Limb (tissue), 2 donors: ENCODE data around the gene SLC12A7.
"Not testable (repeated sequence)": the region's sequence is repeated elsewhere in the genome, so short reads cannot be mapped to it uniquely, and the experiment has no call there.

Source experiments
- DNase-seq, 2 donors: peaks; one replicate each; pipeline ENCODE4 v3.0.0-alpha.2; 2016; ENCODE audit errors: extremely low spot score in 2 of 2

The SLC12A7 gene

GRCh38 chr5:1110307-1111240 is 1.3 kb downstream of the SLC12A7 start:
- DNase-seq = no peak

- no peak for DNase-seq
These were observed 2.1 kb downstream of the SLC12A7 start for GRCh38 chr5:1109542-1110306.

GRCh38 chr5:1108865-1109174 is 3.0 kb downstream of the SLC12A7 start:
- no peak for DNase-seq

GRCh38 chr5:1108023-1108864 is 3.6 kb downstream of the SLC12A7 start:
- DNase-seq = no peak

GRCh38 chr5:1107167-1108022 is 4.5 kb downstream of the SLC12A7 start:
- DNase-seq = no peak

GRCh38 chr5:1106385-1107166 is 5.3 kb downstream of the SLC12A7 start:
- no peak for DNase-seq

GRCh38 chr5:1105350-1106265 is 6.3 kb downstream of the SLC12A7 start:
- no peak for DNase-seq

- DNase-seq = no peak
These were observed 7.4 kb downstream of the SLC12A7 start for GRCh38 chr5:1104327-1105006.

GRCh38 chr5:1103505-1104326 is 8.1 kb downstream of the SLC12A7 start:
- DNase-seq = peak in 1 of 2 donors; percentile 69

- no peak for DNase-seq
These were observed 8.8 kb downstream of the SLC12A7 start for GRCh38 chr5:1103093-1103492.

- peak in 1 of 2 donors; percentile 37 for DNase-seq
These were observed 9.7 kb downstream of the SLC12A7 start for GRCh38 chr5:1101961-1102713.

GRCh38 chr5:1100664-1101574 is 10.9 kb downstream of the SLC12A7 start:
- no peak for DNase-seq

GRCh38 chr5:1099926-1100663 is 11.8 kb downstream of the SLC12A7 start:
- DNase-seq = no peak

GRCh38 chr5:1098986-1099597 is 12.8 kb downstream of the SLC12A7 start:
- DNase-seq = no peak

GRCh38 chr5:1097988-1098385 is 13.9 kb downstream of the SLC12A7 start:
- DNase-seq = not testable (repeated sequence)
